Measurements from ENCODE around the gene PLA2G4E.

Gene PLA2G4E

DNA sequence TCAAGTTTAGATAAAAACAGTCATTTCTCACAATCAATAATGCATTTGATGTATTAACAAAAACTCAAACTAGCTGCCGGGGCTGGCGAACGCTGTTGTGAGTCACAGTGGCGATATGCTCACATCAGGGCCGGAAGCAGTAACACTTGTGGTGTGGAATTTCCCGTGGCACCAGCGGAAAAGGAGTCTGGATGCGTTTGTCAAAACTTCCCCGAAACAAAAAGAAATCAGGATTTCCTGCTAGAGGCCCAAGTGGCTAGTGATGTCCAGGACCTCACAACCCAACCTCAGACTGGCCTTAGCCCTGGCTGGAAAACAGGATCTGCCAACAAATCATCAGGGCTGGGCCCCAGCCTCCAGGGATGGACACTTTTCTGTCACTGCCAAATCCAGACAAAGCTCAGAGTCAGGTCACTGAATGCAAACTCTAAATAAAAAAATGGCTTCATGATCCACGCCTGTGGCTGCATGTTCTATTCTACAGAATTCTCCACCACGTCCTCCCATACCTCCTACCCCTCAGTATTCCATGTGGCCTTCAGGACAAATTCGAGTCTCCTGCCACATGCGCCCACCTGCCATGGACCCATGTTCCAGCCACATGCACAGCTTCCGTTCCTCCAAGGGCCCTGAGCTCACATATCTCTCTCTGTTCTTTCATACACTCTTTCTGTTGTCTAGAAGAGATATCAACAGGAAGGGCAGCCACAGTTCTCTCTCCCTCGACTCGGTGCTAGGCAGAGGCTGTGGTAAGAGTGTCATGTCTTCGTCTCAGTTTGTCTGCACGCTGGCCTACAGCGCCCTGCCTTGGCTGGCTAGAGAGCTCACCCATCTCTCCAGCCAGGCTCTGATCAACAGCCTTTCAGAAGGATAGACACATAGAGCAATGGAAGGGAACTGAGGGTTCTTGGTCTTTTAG is 83.9 kb downstream of the PLA2G4E start:
- Histone ChIP-seq H3K4me1 (ENCODE audit: insufficient read depth, insufficient read length) (peaks cover 13% of the 10 kb centered on the region), H3K9ac (ENCODE audit: insufficient read length, low read depth) (no peak overlapping the region), H3K27me3 (ENCODE audit: insufficient read depth, insufficient read length) (no peaks in the 10 kb centered on the region), H3K9me3 (ENCODE audit: insufficient read depth, low read length) (no peaks in the 10 kb centered on the region), H3K4me3 (ENCODE audit: insufficient read length, low read depth) (no peak overlapping the region), H3K36me3 (ENCODE audit: insufficient read depth, insufficient read length, low read length) (peaks cover 41% of the 10 kb centered on the region)
- no peak for TF ChIP-seq SUZ12 (IDR thresholded peaks at IDR 0.05; ENCODE audit: extremely low read depth, insufficient read depth, insufficient read length)
- no peak for TF ChIP-seq YY1 (IDR thresholded peaks at IDR 0.05; ENCODE audit: insufficient read depth, insufficient read length)
- TF ChIP-seq ZNF274 (IDR thresholded peaks at IDR 0.05; ENCODE audit: low read depth, low read length), result no peak
- DNase-seq (ENCODE audit: low read depth, low spot score), result no peak

GRCh38 chr15:41936155-41936554 is 84.7 kb downstream of the PLA2G4E start:
- Histone ChIP-seq H3K4me3 (ENCODE audit: insufficient read length, low read depth) (no peak overlapping the region), H3K36me3 (ENCODE audit: insufficient read depth, insufficient read length, low read length) (peaks cover 38% of the 10 kb centered on the region), H3K9me3 (ENCODE audit: insufficient read depth, low read length) (no peaks in the 10 kb centered on the region), H3K27me3 (ENCODE audit: insufficient read depth, insufficient read length) (no peaks in the 10 kb centered on the region), H3K9ac (ENCODE audit: insufficient read length, low read depth) (no peak overlapping the region), H3K4me1 (ENCODE audit: insufficient read depth, insufficient read length) (peaks cover 9% of the 10 kb centered on the region)
- no peak for TF ChIP-seq SUZ12 (IDR thresholded peaks at IDR 0.05; ENCODE audit: extremely low read depth, insufficient read depth, insufficient read length)
- TF ChIP-seq ZNF274 (IDR thresholded peaks at IDR 0.05; ENCODE audit: low read depth, low read length), result no peak
- no peak for TF ChIP-seq YY1 (IDR thresholded peaks at IDR 0.05; ENCODE audit: insufficient read depth, insufficient read length)
- DNase-seq (ENCODE audit: low read depth, low spot score), result no peak

GRCh38 chr15:41935566-41936020 is 85.2 kb downstream of the PLA2G4E start:
- Histone ChIP-seq H3K4me1 (ENCODE audit: insufficient read depth, insufficient read length) (peaks cover 9% of the 10 kb centered on the region), H3K36me3 (ENCODE audit: insufficient read depth, insufficient read length, low read length) (peaks cover 33% of the 10 kb centered on the region)
- no peak for TF ChIP-seq YY1 (IDR thresholded peaks at IDR 0.05; ENCODE audit: insufficient read depth, insufficient read length)
- TF ChIP-seq SUZ12 (IDR thresholded peaks at IDR 0.05; ENCODE audit: extremely low read depth, insufficient read depth, insufficient read length), result no peak
- TF ChIP-seq ZNF274 (IDR thresholded peaks at IDR 0.05; ENCODE audit: low read depth, low read length), result no peak

GRCh38 chr15:41934843-41935242 is 86.0 kb downstream of the PLA2G4E start:
- no peak for DNase-seq (ENCODE audit: low read depth, low spot score)
- TF ChIP-seq ZNF274 (IDR thresholded peaks at IDR 0.05; ENCODE audit: low read depth, low read length) (no peak), SUZ12 (IDR thresholded peaks at IDR 0.05; ENCODE audit: extremely low read depth, insufficient read depth, insufficient read length) (no peak), YY1 (IDR thresholded peaks at IDR 0.05; ENCODE audit: insufficient read depth, insufficient read length) (no peak)
- Histone ChIP-seq H3K4me3 (ENCODE audit: insufficient read length, low read depth) (no peak overlapping the region), H3K9ac (ENCODE audit: insufficient read length, low read depth) (no peak overlapping the region), H3K4me1 (ENCODE audit: insufficient read depth, insufficient read length) (peaks cover 9% of the 10 kb centered on the region), H3K27me3 (ENCODE audit: insufficient read depth, insufficient read length) (no peaks in the 10 kb centered on the region), H3K9me3 (ENCODE audit: insufficient read depth, low read length) (no peaks in the 10 kb centered on the region), H3K36me3 (ENCODE audit: insufficient read depth, insufficient read length, low read length) (peaks cover 25% of the 10 kb centered on the region)

More at GRCh38 chr15:41935566-41936020, 85.2 kb downstream of the PLA2G4E start:
- no peaks in the 10 kb centered on the region for H3K27me3 ChIP-seq (ENCODE audit: insufficient read depth, insufficient read length)
- H3K9me3 ChIP-seq (ENCODE audit: insufficient read depth, low read length), result no peaks in the 10 kb centered on the region
- H3K4me3 ChIP-seq (ENCODE audit: insufficient read length, low read depth), result no peak overlapping the region
- H3K9ac ChIP-seq (ENCODE audit: insufficient read length, low read depth), result no peak overlapping the region
- no peak for DNase-seq (ENCODE audit: low read depth, low spot score)

GRCh38 chr15:41933771-41934170 is 87.1 kb downstream of the PLA2G4E start:
- TF ChIP-seq ZNF274 (IDR thresholded peaks at IDR 0.05; ENCODE audit: low read depth, low read length) (no peak), SUZ12 (IDR thresholded peaks at IDR 0.05; ENCODE audit: extremely low read depth, insufficient read depth, insufficient read length) (no peak), YY1 (IDR thresholded peaks at IDR 0.05; ENCODE audit: insufficient read depth, insufficient read length) (no peak)
- Histone ChIP-seq H3K4me1 (ENCODE audit: insufficient read depth, insufficient read length) (peaks cover 9% of the 10 kb centered on the region), H3K36me3 (ENCODE audit: insufficient read depth, insufficient read length, low read length) (peaks cover 27% of the 10 kb centered on the region), H3K4me3 (ENCODE audit: insufficient read length, low read depth) (no peak overlapping the region), H3K9me3 (ENCODE audit: insufficient read depth, low read length) (no peaks in the 10 kb centered on the region), H3K9ac (ENCODE audit: insufficient read length, low read depth) (no peak overlapping the region), H3K27me3 (ENCODE audit: insufficient read depth, insufficient read length) (no peaks in the 10 kb centered on the region)
- DNase-seq (ENCODE audit: low read depth, low spot score), result no peak

GRCh38 chr15:41933326-41933725 is 87.5 kb downstream of the PLA2G4E start:
- H3K36me3 ChIP-seq (ENCODE audit: insufficient read depth, insufficient read length, low read length), result peaks cover 26% of the 10 kb centered on the region
- no peaks in the 10 kb centered on the region for H3K27me3 ChIP-seq (ENCODE audit: insufficient read depth, insufficient read length)
- no peak overlapping the region for H3K4me3 ChIP-seq (ENCODE audit: insufficient read length, low read depth)
- no peaks in the 10 kb centered on the region for H3K9me3 ChIP-seq (ENCODE audit: insufficient read depth, low read length)
- peak overlapping the region; percentile 0 for H3K9ac ChIP-seq (ENCODE audit: insufficient read length, low read depth)
- DNase-seq (ENCODE audit: low read depth, low spot score), result no peak
- H3K4me1 ChIP-seq (ENCODE audit: insufficient read depth, insufficient read length), result peaks cover 9% of the 10 kb centered on the region
- TF ChIP-seq ZNF274 (IDR thresholded peaks at IDR 0.05; ENCODE audit: low read depth, low read length), result no peak
- TF ChIP-seq YY1 (IDR thresholded peaks at IDR 0.05; ENCODE audit: insufficient read depth, insufficient read length), result no peak
- TF ChIP-seq SUZ12 (IDR thresholded peaks at IDR 0.05; ENCODE audit: extremely low read depth, insufficient read depth, insufficient read length), result no peak

Measured in NT2/D1 (cell line).